GM12801 (cell line): ENCODE results near the gene GPATCH8.

Experiments used
- TF ChIP-seq, protein P1 (sequence below): IDR thresholded peaks from one replicate; pipeline ENCODE4 v1.5.1; 2011; ENCODE audit warnings: control low read depth; ENCODE audit not compliant: insufficient read length; ENCODE audit errors: extremely low read depth

The GPATCH8 gene

DNA sequence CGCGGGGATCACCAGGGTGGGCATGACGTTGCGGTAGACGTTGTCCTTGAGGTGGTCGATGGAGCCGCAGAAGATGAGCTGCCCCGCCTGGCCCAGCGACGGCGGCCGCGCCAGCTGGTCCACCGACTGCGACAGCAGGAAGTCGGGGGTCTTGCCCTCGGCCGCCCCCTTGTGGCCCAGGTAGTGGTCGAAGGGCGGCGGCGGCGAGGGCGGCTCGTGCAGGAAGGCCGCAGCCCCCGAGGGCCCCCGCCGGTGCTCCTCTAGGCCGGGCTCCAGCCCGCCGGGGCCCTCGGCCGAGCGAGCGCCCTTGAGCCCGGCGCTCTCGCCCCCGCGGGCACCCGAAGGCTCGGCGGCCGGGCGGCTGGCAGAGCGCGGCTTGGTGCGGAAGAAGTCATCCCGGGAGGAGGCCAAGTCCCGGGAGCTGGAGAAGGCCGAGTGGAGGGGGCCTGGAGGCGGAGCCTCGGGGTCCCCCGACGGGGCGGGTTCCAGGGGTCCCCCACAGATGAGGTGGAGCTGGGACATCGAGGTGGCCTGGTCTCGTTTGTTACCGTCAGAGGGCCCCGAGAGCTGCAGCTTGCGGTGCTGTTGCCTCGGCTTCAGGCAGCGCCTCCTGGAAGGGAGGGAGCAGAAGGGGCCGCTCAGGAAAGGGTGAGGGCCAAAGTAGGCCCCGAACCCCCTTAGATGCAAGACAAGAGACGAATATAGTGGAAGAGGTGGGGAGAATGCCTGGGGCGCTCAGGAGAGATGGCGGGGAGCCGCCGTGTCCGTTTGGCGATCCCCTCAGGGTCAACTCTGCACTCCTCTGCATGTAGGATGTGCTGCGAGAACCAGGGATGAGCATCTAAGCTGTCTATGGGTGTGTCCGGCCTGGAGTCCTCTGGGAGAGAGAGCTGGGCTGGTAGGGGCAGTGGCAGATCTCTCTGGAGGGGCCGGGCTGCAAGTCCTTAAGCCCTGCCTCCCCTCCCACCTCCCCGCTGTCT lies 148.3 kb downstream of the GPATCH8 start:
- TF ChIP-seq, protein P1, sequence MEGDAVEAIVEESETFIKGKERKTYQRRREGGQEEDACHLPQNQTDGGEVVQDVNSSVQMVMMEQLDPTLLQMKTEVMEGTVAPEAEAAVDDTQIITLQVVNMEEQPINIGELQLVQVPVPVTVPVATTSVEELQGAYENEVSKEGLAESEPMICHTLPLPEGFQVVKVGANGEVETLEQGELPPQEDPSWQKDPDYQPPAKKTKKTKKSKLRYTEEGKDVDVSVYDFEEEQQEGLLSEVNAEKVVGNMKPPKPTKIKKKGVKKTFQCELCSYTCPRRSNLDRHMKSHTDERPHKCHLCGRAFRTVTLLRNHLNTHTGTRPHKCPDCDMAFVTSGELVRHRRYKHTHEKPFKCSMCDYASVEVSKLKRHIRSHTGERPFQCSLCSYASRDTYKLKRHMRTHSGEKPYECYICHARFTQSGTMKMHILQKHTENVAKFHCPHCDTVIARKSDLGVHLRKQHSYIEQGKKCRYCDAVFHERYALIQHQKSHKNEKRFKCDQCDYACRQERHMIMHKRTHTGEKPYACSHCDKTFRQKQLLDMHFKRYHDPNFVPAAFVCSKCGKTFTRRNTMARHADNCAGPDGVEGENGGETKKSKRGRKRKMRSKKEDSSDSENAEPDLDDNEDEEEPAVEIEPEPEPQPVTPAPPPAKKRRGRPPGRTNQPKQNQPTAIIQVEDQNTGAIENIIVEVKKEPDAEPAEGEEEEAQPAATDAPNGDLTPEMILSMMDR: no peak

DNA sequence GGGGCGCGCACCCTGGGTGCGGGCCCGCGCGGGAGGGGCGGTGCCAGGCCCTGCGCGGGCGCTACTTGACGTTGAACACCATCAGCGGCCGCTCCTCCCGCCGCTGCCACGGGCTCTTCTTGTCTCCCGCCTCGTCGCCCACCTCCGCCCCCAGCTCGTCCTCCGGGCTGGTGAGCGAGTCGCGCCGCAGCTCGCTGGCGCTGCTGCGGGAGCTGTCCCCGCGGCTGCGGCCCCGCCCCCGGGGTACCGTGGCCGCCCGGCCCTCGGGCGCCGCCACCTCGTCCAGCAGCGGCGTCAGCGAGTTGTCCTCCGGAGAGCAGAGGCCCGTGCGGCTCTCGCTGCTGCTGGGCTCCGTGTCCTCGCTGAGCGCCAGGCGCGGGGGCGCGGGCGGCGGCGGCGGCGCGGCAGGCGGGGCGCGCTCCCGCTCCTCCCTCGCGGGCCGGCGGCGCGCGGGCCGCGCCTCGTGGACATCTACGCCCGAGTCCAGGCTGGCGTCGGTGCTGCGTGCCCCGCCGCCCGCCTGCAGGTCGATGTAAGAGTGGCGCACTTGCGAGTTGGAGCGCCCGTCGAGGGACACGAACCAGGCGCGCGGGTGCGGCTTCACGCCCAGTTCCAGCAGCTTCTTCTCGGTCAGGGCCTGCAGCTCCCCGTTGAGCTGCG lies 149.4 kb downstream of the GPATCH8 start:
- TF ChIP-seq, protein P1: no peak

DNA sequence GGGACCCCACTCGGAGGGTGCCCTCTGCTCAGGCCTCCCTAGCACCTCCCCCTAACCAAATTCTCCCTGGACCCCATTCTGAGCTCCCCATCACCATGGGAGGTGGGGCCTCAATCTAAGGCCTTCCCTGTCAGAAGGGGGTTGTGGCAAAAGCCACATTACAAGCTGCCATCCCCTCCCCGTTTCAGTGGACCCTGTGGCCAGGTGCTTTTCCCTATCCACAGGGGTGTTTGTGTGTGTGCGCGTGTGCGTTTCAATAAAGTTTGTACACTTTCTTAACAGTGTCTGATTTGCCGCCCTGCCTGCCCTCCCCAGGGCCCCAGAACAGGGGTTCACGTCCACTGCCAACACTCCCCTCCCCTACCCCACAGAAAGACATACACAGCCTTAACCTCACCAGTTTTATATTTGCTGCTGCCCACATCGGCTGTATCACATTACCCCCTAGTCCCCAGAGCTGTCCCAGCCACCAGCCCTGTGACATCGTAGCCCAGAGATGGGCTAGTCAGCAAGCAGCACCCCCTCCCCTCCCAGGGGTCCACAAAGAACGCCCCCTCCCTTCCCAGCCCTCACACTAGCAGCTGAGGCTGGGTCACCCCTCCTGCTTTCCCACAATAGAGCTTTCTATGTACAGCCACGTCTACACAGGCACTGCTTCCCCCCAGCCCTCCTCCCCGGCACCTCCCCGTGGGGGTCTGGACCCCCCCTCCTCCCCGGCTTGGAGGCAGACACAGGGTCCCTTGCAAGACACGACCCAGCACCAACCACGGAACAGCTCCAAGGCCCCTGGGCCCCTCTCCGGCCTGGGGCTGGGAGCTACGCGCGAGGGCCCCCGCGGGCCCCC lies 150.2 kb downstream of the GPATCH8 start:
- TF ChIP-seq, protein P1: no peak

DNA sequence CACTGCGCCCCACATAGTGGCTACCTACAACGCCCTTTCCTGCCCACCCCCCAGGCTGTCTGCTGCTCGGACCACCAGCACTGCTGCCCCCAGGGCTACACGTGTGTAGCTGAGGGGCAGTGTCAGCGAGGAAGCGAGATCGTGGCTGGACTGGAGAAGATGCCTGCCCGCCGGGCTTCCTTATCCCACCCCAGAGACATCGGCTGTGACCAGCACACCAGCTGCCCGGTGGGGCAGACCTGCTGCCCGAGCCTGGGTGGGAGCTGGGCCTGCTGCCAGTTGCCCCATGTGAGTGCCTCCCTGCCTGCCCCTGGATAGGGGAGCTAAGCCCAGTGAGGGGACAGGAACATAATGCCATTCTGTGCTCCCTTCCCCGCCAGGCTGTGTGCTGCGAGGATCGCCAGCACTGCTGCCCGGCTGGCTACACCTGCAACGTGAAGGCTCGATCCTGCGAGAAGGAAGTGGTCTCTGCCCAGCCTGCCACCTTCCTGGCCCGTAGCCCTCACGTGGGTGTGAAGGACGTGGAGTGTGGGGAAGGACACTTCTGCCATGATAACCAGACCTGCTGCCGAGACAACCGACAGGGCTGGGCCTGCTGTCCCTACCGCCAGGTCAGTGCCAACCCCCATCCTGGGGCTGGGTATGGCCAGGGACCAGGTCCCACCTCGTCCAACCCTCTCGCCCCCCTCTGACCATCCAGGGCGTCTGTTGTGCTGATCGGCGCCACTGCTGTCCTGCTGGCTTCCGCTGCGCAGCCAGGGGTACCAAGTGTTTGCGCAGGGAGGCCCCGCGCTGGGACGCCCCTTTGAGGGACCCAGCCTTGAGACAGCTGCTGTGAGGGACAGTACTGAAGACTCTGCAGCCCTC lies 151.0 kb downstream of the GPATCH8 start:
- TF ChIP-seq, protein P1: no peak

DNA sequence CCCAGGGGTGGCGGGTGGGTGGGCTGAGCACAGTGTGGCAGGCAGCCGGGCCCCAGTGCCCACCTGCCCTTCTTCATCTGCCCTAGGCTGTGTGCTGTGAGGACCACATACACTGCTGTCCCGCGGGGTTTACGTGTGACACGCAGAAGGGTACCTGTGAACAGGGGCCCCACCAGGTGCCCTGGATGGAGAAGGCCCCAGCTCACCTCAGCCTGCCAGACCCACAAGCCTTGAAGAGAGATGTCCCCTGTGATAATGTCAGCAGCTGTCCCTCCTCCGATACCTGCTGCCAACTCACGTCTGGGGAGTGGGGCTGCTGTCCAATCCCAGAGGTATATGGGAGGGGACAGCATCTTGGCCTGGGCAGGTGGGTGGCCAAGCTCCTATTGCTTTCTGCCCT lies 151.7 kb downstream of the GPATCH8 start:
- TF ChIP-seq, protein P1: no peak

DNA sequence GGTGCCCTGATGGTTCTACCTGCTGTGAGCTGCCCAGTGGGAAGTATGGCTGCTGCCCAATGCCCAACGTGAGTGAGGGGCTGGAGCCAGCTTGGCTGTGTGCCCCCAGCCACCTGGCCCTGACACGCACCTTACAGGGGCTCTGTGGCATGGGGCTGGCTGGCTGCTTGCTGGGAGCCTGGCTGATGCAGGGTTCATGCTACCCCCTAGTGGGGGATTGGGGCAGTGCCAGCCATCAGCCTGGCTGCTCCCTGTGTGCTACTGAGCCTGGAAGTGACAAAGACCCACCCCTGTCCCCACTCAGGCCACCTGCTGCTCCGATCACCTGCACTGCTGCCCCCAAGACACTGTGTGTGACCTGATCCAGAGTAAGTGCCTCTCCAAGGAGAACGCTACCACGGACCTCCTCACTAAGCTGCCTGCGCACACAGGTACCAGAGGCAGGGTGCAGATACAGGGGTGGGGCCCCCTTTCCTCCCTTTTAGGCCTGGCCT lies 152.4 kb downstream of the GPATCH8 start:
- TF ChIP-seq, protein P1: no peak
